ENCODE data around the gene SYT17. TPM values are rescaled to one million over a fixed set of nuclear protein-coding genes. Genes with fewer than 3 reads are reported as not detected.

Gene SYT17
- total and polyA plus RNA-seq, 2 experiments from 2014 or later, result not detected

DNA sequence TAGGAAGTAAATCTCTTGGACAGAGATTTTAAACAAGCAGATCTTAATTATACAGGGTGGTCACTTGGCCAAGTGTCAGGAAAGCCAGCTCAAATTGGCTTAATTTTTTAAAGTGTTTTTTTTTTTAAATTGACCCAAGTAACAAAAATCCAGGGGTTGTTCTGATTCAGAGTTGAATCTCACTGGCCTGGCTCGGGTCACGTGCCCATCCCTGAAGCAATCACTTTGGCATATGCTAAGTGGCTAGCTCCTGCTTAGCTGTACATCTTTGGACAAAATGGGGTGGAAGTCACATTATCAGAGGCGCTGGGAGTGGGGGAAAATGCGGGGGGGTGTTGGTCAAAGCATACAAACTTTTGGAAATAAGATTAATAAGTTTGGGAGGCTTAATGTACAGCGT, 141.1 kb downstream of the SYT17 start:
- Histone ChIP-seq H3K4me3 (no peak overlapping the region), H3K4me1 (ENCODE audit: insufficient read depth) (no peaks in the 10 kb centered on the region), H3K9me2 (ENCODE audit: insufficient read depth) (no peaks in the 10 kb centered on the region), H3K27ac (no peak overlapping the region), H3K36me3 (ENCODE audit: low read depth) (no peaks in the 10 kb centered on the region), H2AFZ (no peak overlapping the region), H3K27me3 (replicated peaks; ENCODE audit: insufficient read depth) (no peaks in the 10 kb centered on the region), H3K9me3 (ENCODE audit: low read depth) (no peaks in the 10 kb centered on the region), H3K9ac (no peak overlapping the region), H3K79me2 (ENCODE audit: insufficient read depth) (no peaks in the 10 kb centered on the region), H3F3A (ENCODE audit: insufficient read depth) (no peaks in the 10 kb centered on the region), H3K4me2 (ENCODE audit: unreplicated experiment) (no peak overlapping the region), H4K20me1 (ENCODE audit: insufficient read depth) (no peaks in the 10 kb centered on the region)
- 32 to 51% methylated on average over 5 of the region's 5 CpGs for WGBS, 2 experiments (ENCODE audit: low coverage in 1 of 2, low lambda C conversion rate in 2 of 2, missing lambda C conversion rate in 2 of 2)
- in situ Hi-C loops (cut with MboI), result no loop called here
- TF ChIP-seq EZH2phosphoT487 (IDR thresholded peaks at IDR 0.05; ENCODE audit: insufficient read depth, low read depth) (no peak), EZH2 (IDR thresholded peaks at IDR 0.05; ENCODE audit: insufficient read depth, poor library complexity, severe bottlenecking) (no peak)
- DNase-seq, result no peak

GRCh38 chr16:19314718-19315425, 146.8 kb downstream of the SYT17 start:
- no peaks in the 10 kb centered on the region for H3K9me3 ChIP-seq (ENCODE audit: low read depth)
- H3K27ac ChIP-seq, result no peak overlapping the region
- TF ChIP-seq EZH2 (IDR thresholded peaks at IDR 0.05; ENCODE audit: insufficient read depth, poor library complexity, severe bottlenecking) (no peak), EZH2phosphoT487 (IDR thresholded peaks at IDR 0.05; ENCODE audit: insufficient read depth, low read depth) (no peak)
- H3K36me3 ChIP-seq (ENCODE audit: low read depth), result no peaks in the 10 kb centered on the region
- no peaks in the 10 kb centered on the region for H3K27me3 ChIP-seq (replicated peaks; ENCODE audit: insufficient read depth)
- no peak overlapping the region for H2AFZ ChIP-seq
- no peaks in the 10 kb centered on the region for H3K4me1 ChIP-seq (ENCODE audit: insufficient read depth)
- H4K20me1 ChIP-seq (ENCODE audit: insufficient read depth), result no peaks in the 10 kb centered on the region
- no peaks in the 10 kb centered on the region for H3K79me2 ChIP-seq (ENCODE audit: insufficient read depth)
- no peak for DNase-seq
- no peaks in the 10 kb centered on the region for H3K9me2 ChIP-seq (ENCODE audit: insufficient read depth)
- WGBS, 2 experiments (ENCODE audit: low coverage in 1 of 2, low lambda C conversion rate in 2 of 2, missing lambda C conversion rate in 2 of 2), result 39 to 66% methylated on average over 2 of the region's 2 CpGs
- H3K4me3 ChIP-seq, result no peak overlapping the region
- H3K9ac ChIP-seq, result no peak overlapping the region
- in situ Hi-C loops (cut with MboI), result no loop called here
- no peaks in the 10 kb centered on the region for H3F3A ChIP-seq (ENCODE audit: insufficient read depth)
- H3K4me2 ChIP-seq (ENCODE audit: unreplicated experiment), result no peak overlapping the region

GRCh38 chr16:19315889-19316433, 147.9 kb downstream of the SYT17 start:
- Histone ChIP-seq H3K9me2 (ENCODE audit: insufficient read depth) (no peaks in the 10 kb centered on the region), H3K4me1 (ENCODE audit: insufficient read depth) (no peaks in the 10 kb centered on the region), H3K27ac (no peak overlapping the region), H3K4me2 (ENCODE audit: unreplicated experiment) (no peak overlapping the region), H3F3A (ENCODE audit: insufficient read depth) (no peaks in the 10 kb centered on the region), H3K9me3 (ENCODE audit: low read depth) (no peaks in the 10 kb centered on the region), H3K79me2 (ENCODE audit: insufficient read depth) (no peaks in the 10 kb centered on the region), H3K4me3 (no peak overlapping the region), H3K9ac (no peak overlapping the region), H2AFZ (no peak overlapping the region), H4K20me1 (ENCODE audit: insufficient read depth) (no peaks in the 10 kb centered on the region), H3K27me3 (replicated peaks; ENCODE audit: insufficient read depth) (no peaks in the 10 kb centered on the region), H3K36me3 (ENCODE audit: low read depth) (no peaks in the 10 kb centered on the region)
- in situ Hi-C loops (cut with MboI), result no loop called here
- DNase-seq, result no peak
- TF ChIP-seq EZH2phosphoT487 (IDR thresholded peaks at IDR 0.05; ENCODE audit: insufficient read depth, low read depth) (no peak), EZH2 (IDR thresholded peaks at IDR 0.05; ENCODE audit: insufficient read depth, poor library complexity, severe bottlenecking) (no peak)
- 40 to 42% methylated on average over 5 of the region's 5 CpGs for WGBS, 2 experiments (ENCODE audit: low coverage in 1 of 2, low lambda C conversion rate in 2 of 2, missing lambda C conversion rate in 2 of 2)

DNA sequence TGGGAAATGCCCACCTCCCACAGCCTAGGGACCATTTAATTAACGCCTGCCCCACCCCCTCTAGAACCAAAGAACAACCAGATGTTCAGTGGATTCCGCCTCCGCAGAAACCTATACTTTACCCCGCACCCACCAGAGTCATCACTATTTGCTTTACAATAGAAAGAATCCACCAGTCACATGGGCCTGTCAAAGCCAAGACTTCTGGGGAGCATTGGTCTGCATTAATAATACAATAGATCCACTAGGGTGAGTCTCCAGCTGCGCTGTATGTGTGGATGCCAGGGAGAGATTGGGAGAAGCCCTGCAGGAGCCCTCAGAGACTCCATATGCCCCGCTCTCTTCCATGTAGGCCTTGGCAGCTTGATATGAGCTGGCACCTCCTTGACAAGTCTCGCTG, 148.8 kb downstream of the SYT17 start:
- no peaks in the 10 kb centered on the region for H3K4me1 ChIP-seq (ENCODE audit: insufficient read depth)
- no peak overlapping the region for H3K9ac ChIP-seq
- in situ Hi-C loops (cut with MboI), result no loop called here

More for the DNA sequence above, 148.8 kb downstream of the SYT17 start:
- Histone ChIP-seq H3K9me3 (ENCODE audit: low read depth) (no peaks in the 10 kb centered on the region), H3K4me3 (no peak overlapping the region), H3K27me3 (replicated peaks; ENCODE audit: insufficient read depth) (no peaks in the 10 kb centered on the region), H3K4me2 (ENCODE audit: unreplicated experiment) (no peak overlapping the region), H3K36me3 (ENCODE audit: low read depth) (no peaks in the 10 kb centered on the region), H3K27ac (no peak overlapping the region), H3K9me2 (ENCODE audit: insufficient read depth) (no peaks in the 10 kb centered on the region), H2AFZ (no peak overlapping the region), H3F3A (ENCODE audit: insufficient read depth) (no peaks in the 10 kb centered on the region), H4K20me1 (ENCODE audit: insufficient read depth) (no peaks in the 10 kb centered on the region), H3K79me2 (ENCODE audit: insufficient read depth) (no peaks in the 10 kb centered on the region)
- DNase-seq, result no peak
- TF ChIP-seq EZH2 (IDR thresholded peaks at IDR 0.05; ENCODE audit: insufficient read depth, poor library complexity, severe bottlenecking) (no peak), EZH2phosphoT487 (IDR thresholded peaks at IDR 0.05; ENCODE audit: insufficient read depth, low read depth) (no peak)
- WGBS, 2 experiments (ENCODE audit: low coverage in 1 of 2, low lambda C conversion rate in 2 of 2, missing lambda C conversion rate in 2 of 2), result 10 to 16% methylated on average over 7 of the region's 7 CpGs

Other genes starting within 250 kb of the SYT17 start
- gene SMG1, start 241.8 kb upstream of the SYT17 start, total RNA-seq (2014; rRNA removed; shearing (Covaris generic)), result 29.1 and 37.1 TPM in 2 replicates
- 8.4 and 9.3 TPM in 2 replicates for gene SMG1, start 241.8 kb upstream of the SYT17 start, polyA plus RNA-seq (2016; fragmentation: Nextera tagmentation; extraction: Ambion mirVana)
- 0.25 and 0.54 TPM in 2 replicates for gene TMC7, start 184.3 kb upstream of the SYT17 start, total RNA-seq (2014; rRNA removed; shearing (Covaris generic))
- gene TMC7, start 184.3 kb upstream of the SYT17 start, polyA plus RNA-seq (2016; fragmentation: Nextera tagmentation; extraction: Ambion mirVana), result 1.4 TPM in 2 replicates
- gene COQ7, start 100.6 kb upstream of the SYT17 start, total RNA-seq (2014; rRNA removed; shearing (Covaris generic)), result 9.9 and 19.7 TPM in 2 replicates
- 9.6 and 9.8 TPM in 2 replicates for gene COQ7, start 100.6 kb upstream of the SYT17 start, polyA plus RNA-seq (2016; fragmentation: Nextera tagmentation; extraction: Ambion mirVana)
- gene ITPRIPL2, start 54.3 kb upstream of the SYT17 start, total RNA-seq (2014; rRNA removed; shearing (Covaris generic)), result 64.7 and 71.9 TPM in 2 replicates
- gene ITPRIPL2, start 54.3 kb upstream of the SYT17 start, polyA plus RNA-seq (2016; fragmentation: Nextera tagmentation; extraction: Ambion mirVana), result 9.5 and 11.0 TPM in 2 replicates
- not detected in 2 replicates for gene CLEC19A, start 117.5 kb downstream of the SYT17 start, total RNA-seq (2014; rRNA removed; shearing (Covaris generic))
- gene CLEC19A, start 117.5 kb downstream of the SYT17 start, polyA plus RNA-seq (2016; fragmentation: Nextera tagmentation; extraction: Ambion mirVana), result not detected in 2 replicates
- not detected in 2 replicates for gene TMC5, start 249.6 kb downstream of the SYT17 start, total RNA-seq (2014; rRNA removed; shearing (Covaris generic))
- gene TMC5, start 249.6 kb downstream of the SYT17 start, polyA plus RNA-seq (2016; fragmentation: Nextera tagmentation; extraction: Ambion mirVana), result not detected in 2 replicates